ENCODE measurements around the gene RTN3.
"Not testable (repeated sequence)": the region's sequence is repeated elsewhere in the genome, so short reads cannot be mapped to it uniquely, and the experiment has no call there.

Gene RTN3, protein sequence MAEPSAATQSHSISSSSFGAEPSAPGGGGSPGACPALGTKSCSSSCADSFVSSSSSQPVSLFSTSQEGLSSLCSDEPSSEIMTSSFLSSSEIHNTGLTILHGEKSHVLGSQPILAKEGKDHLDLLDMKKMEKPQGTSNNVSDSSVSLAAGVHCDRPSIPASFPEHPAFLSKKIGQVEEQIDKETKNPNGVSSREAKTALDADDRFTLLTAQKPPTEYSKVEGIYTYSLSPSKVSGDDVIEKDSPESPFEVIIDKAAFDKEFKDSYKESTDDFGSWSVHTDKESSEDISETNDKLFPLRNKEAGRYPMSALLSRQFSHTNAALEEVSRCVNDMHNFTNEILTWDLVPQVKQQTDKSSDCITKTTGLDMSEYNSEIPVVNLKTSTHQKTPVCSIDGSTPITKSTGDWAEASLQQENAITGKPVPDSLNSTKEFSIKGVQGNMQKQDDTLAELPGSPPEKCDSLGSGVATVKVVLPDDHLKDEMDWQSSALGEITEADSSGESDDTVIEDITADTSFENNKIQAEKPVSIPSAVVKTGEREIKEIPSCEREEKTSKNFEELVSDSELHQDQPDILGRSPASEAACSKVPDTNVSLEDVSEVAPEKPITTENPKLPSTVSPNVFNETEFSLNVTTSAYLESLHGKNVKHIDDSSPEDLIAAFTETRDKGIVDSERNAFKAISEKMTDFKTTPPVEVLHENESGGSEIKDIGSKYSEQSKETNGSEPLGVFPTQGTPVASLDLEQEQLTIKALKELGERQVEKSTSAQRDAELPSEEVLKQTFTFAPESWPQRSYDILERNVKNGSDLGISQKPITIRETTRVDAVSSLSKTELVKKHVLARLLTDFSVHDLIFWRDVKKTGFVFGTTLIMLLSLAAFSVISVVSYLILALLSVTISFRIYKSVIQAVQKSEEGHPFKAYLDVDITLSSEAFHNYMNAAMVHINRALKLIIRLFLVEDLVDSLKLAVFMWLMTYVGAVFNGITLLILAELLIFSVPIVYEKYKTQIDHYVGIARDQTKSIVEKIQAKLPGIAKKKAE

DNA sequence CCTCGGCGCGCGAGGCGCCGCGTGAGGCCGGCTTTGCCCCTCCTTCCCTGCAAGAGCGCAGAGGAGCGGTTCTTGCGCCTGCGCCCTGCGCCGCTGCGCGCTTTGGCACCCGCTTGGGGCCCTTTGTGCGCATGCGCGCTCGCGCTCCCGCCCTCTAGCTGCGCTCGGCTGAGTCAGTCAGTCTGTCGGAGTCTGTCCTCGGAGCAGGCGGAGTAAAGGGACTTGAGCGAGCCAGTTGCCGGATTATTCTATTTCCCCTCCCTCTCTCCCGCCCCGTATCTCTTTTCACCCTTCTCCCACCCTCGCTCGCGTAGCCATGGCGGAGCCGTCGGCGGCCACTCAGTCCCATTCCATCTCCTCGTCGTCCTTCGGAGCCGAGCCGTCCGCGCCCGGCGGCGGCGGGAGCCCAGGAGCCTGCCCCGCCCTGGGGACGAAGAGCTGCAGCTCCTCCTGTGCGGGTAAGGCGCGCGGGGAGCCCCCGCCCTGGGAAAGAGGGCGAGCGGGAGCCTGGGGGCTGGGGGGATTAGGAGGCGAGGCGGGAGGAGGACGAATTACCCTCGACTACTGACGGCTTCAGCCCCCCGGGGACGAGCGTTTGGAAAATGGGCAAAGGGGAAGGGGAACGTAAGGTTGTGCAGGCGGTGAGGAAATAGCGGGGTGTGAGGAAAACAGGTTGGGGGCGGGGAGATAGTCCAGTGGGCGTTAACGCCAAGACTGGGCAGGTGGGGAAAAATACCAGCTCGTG is at the start of gene RTN3:
RTN3 (plus strand) TSS at position 180 of the 745 bp plus-strand sequence; CDS start at position 317, 137 bp downstream.
- H3K36me3 ChIP-seq (ENCODE audit: control insufficient read depth, insufficient read depth, low read length), result no peaks in the 10 kb centered on the region
- H3K9me3 ChIP-seq (ENCODE audit: control insufficient read depth, low read length), result no peaks in the 10 kb centered on the region
- no peaks in the 10 kb centered on the region for H3K27me3 ChIP-seq (ENCODE audit: control insufficient read depth, insufficient read depth, low read length)
- H3K9ac ChIP-seq (ENCODE audit: low read length), result peak within 1 kb of the TSS; percentile 92
- peaks cover 12% of the 10 kb centered on the region for H3K4me1 ChIP-seq (ENCODE audit: control insufficient read depth, insufficient read depth, low read length)
- H3K4me3 ChIP-seq (ENCODE audit: low read length), result peak within 1 kb of the TSS; percentile 93

DNA sequence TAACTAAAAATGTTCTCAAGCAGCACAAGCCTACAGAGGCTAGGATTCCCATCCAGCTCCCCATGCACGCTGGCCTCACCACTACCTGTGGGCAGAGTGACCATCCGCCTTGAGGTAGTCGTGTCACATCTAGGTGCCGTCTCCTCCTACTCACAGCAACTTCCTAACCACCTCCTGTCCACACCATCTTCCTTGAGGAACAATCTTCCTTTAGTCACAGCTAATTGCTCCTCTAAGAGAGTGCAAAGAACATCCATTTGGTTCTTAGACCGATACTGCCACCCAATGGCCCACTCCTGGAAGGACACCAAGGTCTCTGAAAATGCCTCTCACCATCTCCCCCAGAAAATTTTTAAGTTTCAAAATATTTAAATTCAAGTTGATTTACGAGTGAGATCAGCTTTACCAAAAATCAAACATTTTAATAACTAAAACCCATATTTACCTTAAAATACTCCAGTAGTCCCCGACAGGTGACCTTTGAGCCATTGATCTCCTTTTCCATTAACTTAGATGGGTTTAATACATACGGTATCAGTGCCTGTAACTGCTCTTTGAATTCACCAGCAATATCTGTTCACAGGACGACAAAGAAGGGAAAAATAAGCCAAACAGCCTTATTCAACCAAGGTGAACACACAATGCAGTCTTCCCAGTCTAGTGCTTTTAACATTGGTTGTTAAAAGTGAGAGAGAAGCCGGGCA is 45.4 kb upstream of the RTN3 start:
- Histone ChIP-seq H3K36me3 (ENCODE audit: control insufficient read depth, insufficient read depth, low read length) (no peaks in the 10 kb centered on the region), H3K27me3 (ENCODE audit: control insufficient read depth, insufficient read depth, low read length) (no peaks in the 10 kb centered on the region), H3K4me1 (ENCODE audit: control insufficient read depth, insufficient read depth, low read length) (peaks cover 22% of the 10 kb centered on the region), H3K9ac (ENCODE audit: low read length) (no peak overlapping the region), H3K9me3 (ENCODE audit: control insufficient read depth, low read length) (no peaks in the 10 kb centered on the region), H3K4me3 (ENCODE audit: low read length) (no peak overlapping the region)

DNA sequence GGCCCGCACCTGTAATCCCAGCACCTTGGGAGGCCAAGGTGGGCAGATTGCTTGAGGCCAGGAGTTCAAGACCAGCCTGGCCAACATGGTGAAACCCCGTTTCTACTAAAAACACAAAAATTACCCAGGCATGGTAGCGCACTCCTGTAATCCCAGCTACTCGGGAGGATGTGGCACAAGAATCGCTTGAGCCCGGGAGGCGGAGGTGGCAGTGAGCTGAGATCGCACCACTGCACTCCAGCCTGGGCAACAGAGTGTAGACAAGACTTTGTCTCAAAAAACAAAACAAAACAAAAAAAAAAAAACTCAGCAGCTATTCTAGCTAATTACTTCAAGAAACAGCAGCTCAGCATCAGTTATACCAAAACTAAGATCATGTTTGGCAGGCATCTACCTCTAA is 42.9 kb upstream of the RTN3 start:
- not testable (repeated sequence) for H3K36me3 ChIP-seq (ENCODE audit: control insufficient read depth, insufficient read depth, low read length); H3K9ac ChIP-seq (ENCODE audit: low read length); H3K4me3 ChIP-seq (ENCODE audit: low read length); H3K27me3 ChIP-seq (ENCODE audit: control insufficient read depth, insufficient read depth, low read length); H3K9me3 ChIP-seq (ENCODE audit: control insufficient read depth, low read length)
- peaks cover 20% of the 10 kb centered on the region for H3K4me1 ChIP-seq (ENCODE audit: control insufficient read depth, insufficient read depth, low read length)

DNA sequence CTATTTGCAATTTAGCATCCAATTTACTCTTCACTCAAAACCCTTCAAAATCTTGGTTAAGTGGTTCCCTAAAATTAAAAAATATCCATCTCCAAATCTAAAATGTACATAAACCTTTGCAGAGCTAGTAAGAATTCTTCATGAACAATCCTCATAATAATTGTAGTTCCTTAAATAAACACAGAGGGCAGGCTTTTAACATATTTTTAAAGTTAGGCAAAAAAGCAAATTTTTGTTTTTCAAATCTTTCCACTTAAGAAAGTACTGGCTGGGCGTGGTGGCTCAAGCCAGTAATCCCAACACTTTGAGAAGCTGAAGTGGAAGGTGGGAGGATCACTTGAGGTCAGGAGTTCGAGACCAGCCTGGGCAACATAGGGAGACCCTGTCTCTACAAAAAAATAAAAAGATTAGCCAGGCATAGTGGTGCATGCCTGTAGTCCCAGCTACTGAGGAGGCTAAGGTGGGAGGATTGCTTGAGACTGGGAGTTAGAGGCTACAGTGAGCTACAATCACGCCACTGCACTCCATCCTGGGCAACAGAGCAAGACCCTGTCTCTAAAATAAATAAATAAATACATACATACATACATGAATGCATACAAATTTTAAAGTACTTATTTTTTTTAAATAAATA is 42.0 kb upstream of the RTN3 start:
- Histone ChIP-seq H3K27me3 (ENCODE audit: control insufficient read depth, insufficient read depth, low read length) (no peaks in the 10 kb centered on the region), H3K4me3 (ENCODE audit: low read length) (no peak overlapping the region), H3K36me3 (ENCODE audit: control insufficient read depth, insufficient read depth, low read length) (no peaks in the 10 kb centered on the region), H3K4me1 (ENCODE audit: control insufficient read depth, insufficient read depth, low read length) (peaks cover 20% of the 10 kb centered on the region), H3K9me3 (ENCODE audit: control insufficient read depth, low read length) (no peaks in the 10 kb centered on the region), H3K9ac (ENCODE audit: low read length) (no peak overlapping the region)

DNA sequence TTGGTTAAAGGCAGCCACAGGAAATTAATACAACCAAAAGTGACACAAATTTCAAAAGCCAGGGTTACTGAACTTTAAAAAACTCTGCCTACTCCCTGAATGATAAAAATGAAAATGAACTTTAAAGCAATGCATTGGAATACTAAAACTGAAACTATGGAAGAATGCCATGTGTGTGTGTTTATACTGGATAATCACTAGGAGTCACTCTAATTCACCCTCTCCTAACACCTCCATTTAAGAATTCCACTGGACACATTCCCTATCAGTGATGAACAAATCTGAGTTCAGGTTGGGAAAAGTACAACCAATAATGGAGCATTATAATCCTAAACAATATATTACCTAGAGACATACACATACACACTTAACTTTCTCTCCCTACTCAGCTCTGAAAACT is 39.6 kb upstream of the RTN3 start:
- Histone ChIP-seq H3K4me1 (ENCODE audit: control insufficient read depth, insufficient read depth, low read length) (peaks cover 16% of the 10 kb centered on the region), H3K27me3 (ENCODE audit: control insufficient read depth, insufficient read depth, low read length) (no peaks in the 10 kb centered on the region), H3K36me3 (ENCODE audit: control insufficient read depth, insufficient read depth, low read length) (no peaks in the 10 kb centered on the region), H3K9me3 (ENCODE audit: control insufficient read depth, low read length) (no peaks in the 10 kb centered on the region), H3K9ac (ENCODE audit: low read length) (no peak overlapping the region), H3K4me3 (ENCODE audit: low read length) (no peak overlapping the region)

DNA sequence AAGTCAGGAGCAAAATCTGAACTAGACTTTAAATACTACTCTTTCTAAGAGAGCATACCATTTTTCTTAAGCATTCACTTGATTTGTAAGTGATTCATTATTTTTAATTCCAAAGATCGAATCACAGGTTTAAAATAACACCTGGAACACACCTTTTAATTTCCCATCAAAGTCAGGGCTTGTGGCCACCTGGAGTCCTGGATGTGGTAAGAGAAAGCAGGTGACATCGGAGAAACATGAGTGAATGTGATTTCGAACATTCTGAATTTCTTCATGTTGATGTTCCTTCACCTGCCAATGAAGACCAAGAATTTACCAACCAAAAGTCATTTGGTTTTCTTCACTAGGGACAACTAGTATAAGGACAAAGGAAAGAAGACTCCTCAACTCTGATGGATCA is 38.1 kb upstream of the RTN3 start:
- Histone ChIP-seq H3K36me3 (ENCODE audit: control insufficient read depth, insufficient read depth, low read length) (no peaks in the 10 kb centered on the region), H3K4me1 (ENCODE audit: control insufficient read depth, insufficient read depth, low read length) (peaks cover 16% of the 10 kb centered on the region), H3K27me3 (ENCODE audit: control insufficient read depth, insufficient read depth, low read length) (no peaks in the 10 kb centered on the region), H3K9me3 (ENCODE audit: control insufficient read depth, low read length) (no peaks in the 10 kb centered on the region), H3K4me3 (ENCODE audit: low read length) (no peak overlapping the region), H3K9ac (ENCODE audit: low read length) (no peak overlapping the region)

DNA sequence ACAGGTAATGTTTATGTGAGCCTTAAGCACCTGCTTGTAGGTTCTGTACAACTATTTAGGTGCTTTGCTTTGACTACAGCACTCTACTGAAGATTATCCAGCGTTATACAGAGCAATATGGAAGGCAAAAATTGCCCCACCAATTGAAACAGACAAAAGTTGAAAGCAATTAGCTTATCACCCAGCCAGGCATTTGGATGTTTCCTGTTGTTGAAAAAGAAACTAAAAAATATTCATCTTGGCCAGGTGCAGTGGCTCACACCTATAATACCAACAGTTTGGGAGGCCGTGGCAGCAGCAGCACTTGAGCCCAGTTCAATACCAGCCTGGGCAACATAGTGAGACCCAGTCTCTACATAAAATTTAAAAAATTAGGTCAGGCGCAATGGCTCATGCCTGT is 28.6 kb upstream of the RTN3 start:
- Histone ChIP-seq H3K4me3 (ENCODE audit: low read length) (no peak overlapping the region), H3K9ac (ENCODE audit: low read length) (no peak overlapping the region), H3K27me3 (ENCODE audit: control insufficient read depth, insufficient read depth, low read length) (no peaks in the 10 kb centered on the region), H3K36me3 (ENCODE audit: control insufficient read depth, insufficient read depth, low read length) (peaks cover 5% of the 10 kb centered on the region), H3K9me3 (ENCODE audit: control insufficient read depth, low read length) (no peaks in the 10 kb centered on the region), H3K4me1 (ENCODE audit: control insufficient read depth, insufficient read depth, low read length) (no peaks in the 10 kb centered on the region)

DNA sequence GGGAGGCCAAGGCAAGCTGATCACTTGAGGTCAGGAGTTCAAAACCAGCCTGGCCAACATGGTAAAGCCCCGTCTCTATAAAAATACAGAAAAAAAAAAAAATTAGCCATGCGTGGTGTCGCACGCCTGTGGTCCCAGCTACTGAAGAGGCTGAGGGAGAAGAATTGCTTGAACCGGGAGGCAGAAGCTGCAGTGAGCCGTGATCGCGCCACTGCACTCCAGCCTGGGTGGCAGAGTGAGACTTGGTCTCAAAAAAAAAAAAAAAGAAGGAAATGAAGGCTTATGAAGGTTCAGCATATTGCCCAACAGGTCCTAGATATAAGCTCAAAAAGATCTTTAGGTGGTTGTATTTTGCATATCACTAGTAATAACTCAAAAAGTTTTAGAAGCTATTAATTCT is 20.3 kb upstream of the RTN3 start:
- Histone ChIP-seq H3K9ac (ENCODE audit: low read length) (no peak overlapping the region), H3K4me1 (ENCODE audit: control insufficient read depth, insufficient read depth, low read length) (peaks cover 7% of the 10 kb centered on the region), H3K36me3 (ENCODE audit: control insufficient read depth, insufficient read depth, low read length) (peaks cover 5% of the 10 kb centered on the region), H3K9me3 (ENCODE audit: control insufficient read depth, low read length) (no peaks in the 10 kb centered on the region), H3K27me3 (ENCODE audit: control insufficient read depth, insufficient read depth, low read length) (no peaks in the 10 kb centered on the region), H3K4me3 (ENCODE audit: low read length) (no peak overlapping the region)

DNA sequence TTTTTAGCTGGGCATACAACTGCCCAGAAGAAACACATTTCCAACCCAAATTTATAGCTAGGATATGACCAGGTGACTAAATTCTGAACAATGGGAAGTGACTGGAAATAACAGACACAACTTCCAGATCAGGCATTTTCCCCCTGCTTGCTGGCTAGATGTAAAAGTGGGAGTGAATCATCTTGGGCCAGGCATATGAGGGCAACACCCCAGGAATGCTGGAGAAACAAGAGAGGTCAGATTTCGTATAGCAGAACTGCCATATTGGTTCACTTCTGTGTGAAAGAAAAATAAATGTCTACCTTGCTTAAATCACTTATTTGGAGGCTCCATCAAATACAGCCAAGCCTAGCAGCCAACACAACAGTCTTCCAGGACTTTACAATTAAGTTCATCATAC is 17.5 kb upstream of the RTN3 start:
- Histone ChIP-seq H3K36me3 (ENCODE audit: control insufficient read depth, insufficient read depth, low read length) (no peaks in the 10 kb centered on the region), H3K4me1 (ENCODE audit: control insufficient read depth, insufficient read depth, low read length) (peaks cover 15% of the 10 kb centered on the region), H3K4me3 (ENCODE audit: low read length) (no peak overlapping the region), H3K9ac (ENCODE audit: low read length) (no peak overlapping the region), H3K9me3 (ENCODE audit: control insufficient read depth, low read length) (no peaks in the 10 kb centered on the region), H3K27me3 (ENCODE audit: control insufficient read depth, insufficient read depth, low read length) (no peaks in the 10 kb centered on the region)

DNA sequence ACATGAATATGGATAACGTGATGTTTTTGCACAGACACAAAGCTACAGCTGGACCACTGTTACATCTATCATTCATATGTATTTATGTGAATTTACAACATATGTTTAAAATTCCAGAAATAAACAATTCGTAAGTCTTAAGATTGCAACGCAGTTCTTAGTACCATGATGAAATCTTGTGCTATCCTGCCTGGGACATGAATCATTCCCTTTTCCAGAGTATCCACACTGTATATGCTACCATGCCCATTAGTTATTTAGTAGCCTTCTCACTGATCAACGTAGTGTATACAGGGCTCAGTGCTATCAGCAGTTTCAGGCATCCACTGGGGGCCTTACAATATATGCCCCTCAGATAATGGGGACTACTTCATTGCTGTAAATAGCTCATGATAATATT is 14.4 kb upstream of the RTN3 start:
- Histone ChIP-seq H3K4me1 (ENCODE audit: control insufficient read depth, insufficient read depth, low read length) (peaks cover 18% of the 10 kb centered on the region), H3K4me3 (ENCODE audit: low read length) (no peak overlapping the region), H3K9ac (ENCODE audit: low read length) (no peak overlapping the region), H3K27me3 (ENCODE audit: control insufficient read depth, insufficient read depth, low read length) (no peaks in the 10 kb centered on the region), H3K36me3 (ENCODE audit: control insufficient read depth, insufficient read depth, low read length) (no peaks in the 10 kb centered on the region), H3K9me3 (ENCODE audit: control insufficient read depth, low read length) (no peaks in the 10 kb centered on the region)

Measured in mucosa of stomach (tissue), 1 donor.